Neural progenitor cell (in vitro differentiated cells): ENCODE measurements around the gene GCN1. TPM values are rescaled to one million over a fixed set of nuclear protein-coding genes. Genes with fewer than 3 reads are reported as not detected.

ENCODE experiments used
- DNase-seq: peaks from one replicate; pipeline ENCODE4 v3.0.0-alpha.2; 2016; ENCODE audit warnings: low spot score
- H2AFZ ChIP-seq: fragments of 200-600 bp; sonication (generic); replicated peaks from 2 replicates; pipeline ENCODE4 v1.6.1; 2016; ENCODE audit warnings: antibody characterized with exemption
- H3F3A ChIP-seq: fragments of 200-600 bp; sonication (generic); 2 replicates; pipeline ENCODE4 v1.6.1; 2016; ENCODE audit warnings: antibody characterized with exemption, low read depth
- H3K27ac ChIP-seq: fragments of 200-600 bp; sonication (generic); 2 replicates; pipeline ENCODE4 v1.5.1; 2016; ENCODE audit warnings: mild to moderate bottlenecking
- H3K27me3 ChIP-seq: fragments of 200-600 bp; sonication (generic); 2 replicates; pipeline ENCODE4 v1.6.1; 2016; ENCODE audit warnings: mild to moderate bottlenecking, moderate library complexity
- H3K36me3 ChIP-seq: fragments of 200-600 bp; sonication (generic); 2 replicates; pipeline ENCODE4 v1.5.1; 2016
- H3K4me1 ChIP-seq: fragments of 200-600 bp; sonication (generic); 2 replicates; pipeline ENCODE4 v1.6.1; 2016; ENCODE audit warnings: mixed run types
- H3K4me2 ChIP-seq: fragments of 200-600 bp; sonication (generic); 2 replicates; pipeline ENCODE4 v1.6.1; 2016
- H3K4me3 ChIP-seq: fragments of 200-600 bp; sonication (generic); 2 replicates; pipeline ENCODE4 v1.5.1; 2016
- H3K79me2 ChIP-seq: fragments of 200-600 bp; sonication (generic); 2 replicates; pipeline ENCODE4 v1.6.1; 2016; ENCODE audit warnings: low read depth
- H3K9ac ChIP-seq: fragments of 200-600 bp; sonication (generic); 2 replicates; pipeline ENCODE4 v1.6.1; 2016
- H3K9me3 ChIP-seq: fragments of 200-600 bp; sonication (generic); 2 replicates; pipeline ENCODE4 v1.5.1; 2016; ENCODE audit warnings: low read depth
- H4K20me1 ChIP-seq: fragments of 200-600 bp; sonication (generic); 2 replicates; pipeline ENCODE4 v1.6.1; 2016; ENCODE audit warnings: low read depth
- H3K27ac Mint-ChIP-seq: 3 replicates; pipeline ENCODE4 v1.8.0; 2021; ENCODE audit warnings: mixed read lengths
- H3K27me3 Mint-ChIP-seq: 2 replicates; pipeline ENCODE4 v1.8.0; 2022; ENCODE audit warnings: low read depth, mild to moderate bottlenecking, inconsistent platforms, moderate library complexity, mixed read lengths; ENCODE audit not compliant: insufficient read depth
- H3K36me3 Mint-ChIP-seq: 3 replicates; pipeline ENCODE4 v1.8.0; 2021; ENCODE audit warnings: mixed read lengths
- H3K4me1 Mint-ChIP-seq: 3 replicates; pipeline ENCODE4 v1.8.0; 2021; ENCODE audit warnings: mixed read lengths
- H3K4me3 Mint-ChIP-seq: 3 replicates; pipeline ENCODE4 v1.8.0; 2021; ENCODE audit warnings: mild to moderate bottlenecking, moderate library complexity, mixed read lengths
- H3K9me3 Mint-ChIP-seq: 3 replicates; pipeline ENCODE4 v1.8.0; 2020; ENCODE audit warnings: mixed read lengths
- CTCF ChIP-seq: fragments of 200-600 bp; sonication (generic); IDR thresholded peaks from 2 replicates; pipeline ENCODE4 v1.5.1; 2017; ENCODE audit warnings: antibody characterized with exemption, mild to moderate bottlenecking
- EZH2 ChIP-seq: fragments of 200-600 bp; sonication (generic); IDR thresholded peaks from 2 replicates; pipeline ENCODE4 v1.6.1; 2017; ENCODE audit warnings: antibody characterized with exemption, mild to moderate bottlenecking, moderate library complexity
- EZH2phosphoT487 ChIP-seq: fragments of 200-600 bp; sonication (generic); IDR thresholded peaks from 2 replicates; pipeline ENCODE4 v1.6.1; 2017; ENCODE audit warnings: antibody characterized with exemption
- total RNA-seq: library from RNA; depleted of rRNA; stranded (reverse); fragments of >200 nt; gene quantifications from 2 replicates; pipeline ENCODE4 v1.2.3, GENCODE V29; 2015; ENCODE audit warnings: low replicate concordance

GCN1 gene
- total RNA-seq, 1 donor from 2014 or later: 60.9 TPM

DNA sequence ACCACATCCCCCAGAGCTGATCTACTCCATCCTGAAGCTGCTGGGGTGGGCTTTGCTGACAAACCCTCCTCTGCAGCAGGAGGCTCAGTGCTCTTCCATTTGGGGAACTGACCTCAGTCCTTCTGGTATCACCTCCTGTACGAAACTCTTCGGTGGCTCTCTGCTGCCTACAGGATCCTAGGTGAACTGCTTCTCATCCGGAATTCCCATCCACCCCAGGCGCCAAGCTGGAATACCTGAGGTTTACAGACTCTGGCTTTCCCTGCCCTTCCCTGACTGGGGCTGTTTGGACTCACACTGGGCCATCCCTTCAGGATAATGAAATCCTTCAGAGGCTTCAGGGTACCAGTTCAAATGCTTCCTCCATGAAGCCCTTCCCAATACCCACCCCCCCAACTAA, 26.2 kb downstream of the GCN1 start:
- Mint-ChIP-seq H3K36me3 (peaks cover 12% of the 10 kb centered on the region), H3K4me3 (no peak overlapping the region), H3K27me3 (no peaks in the 10 kb centered on the region), H3K9me3 (no peaks in the 10 kb centered on the region), H3K4me1 (no peaks in the 10 kb centered on the region), H3K27ac (no peak overlapping the region)
- no peaks in the 10 kb centered on the region for H3K4me1 ChIP-seq
- no peaks in the 10 kb centered on the region for H4K20me1 ChIP-seq
- H3K27ac ChIP-seq: no peak overlapping the region
- no peaks in the 10 kb centered on the region for H3K9me3 ChIP-seq
- no peak for TF ChIP-seq EZH2
- TF ChIP-seq EZH2phosphoT487: no peak
- no peak for TF ChIP-seq CTCF
- H3K4me3 ChIP-seq: no peak overlapping the region
- H3F3A ChIP-seq: no peaks in the 10 kb centered on the region
- no peak for DNase-seq
- no peak overlapping the region for H3K4me2 ChIP-seq
- H3K79me2 ChIP-seq: no peaks in the 10 kb centered on the region
- no peak overlapping the region for H2AFZ ChIP-seq
- no peaks in the 10 kb centered on the region for H3K27me3 ChIP-seq
- H3K9ac ChIP-seq: no peak overlapping the region
- H3K36me3 ChIP-seq: no peaks in the 10 kb centered on the region

- Mint-ChIP-seq H3K4me1 (no peaks in the 10 kb centered on the region), H3K36me3 (peaks cover 9% of the 10 kb centered on the region), H3K27ac (no peak overlapping the region), H3K4me3 (no peak overlapping the region), H3K27me3 (no peaks in the 10 kb centered on the region), H3K9me3 (no peaks in the 10 kb centered on the region)
- H3K9ac ChIP-seq: no peak overlapping the region
- no peaks in the 10 kb centered on the region for H3F3A ChIP-seq
- H3K79me2 ChIP-seq: no peaks in the 10 kb centered on the region
- H3K4me3 ChIP-seq: no peak overlapping the region
- H2AFZ ChIP-seq: no peak overlapping the region
- no peaks in the 10 kb centered on the region for H3K27me3 ChIP-seq
- no peaks in the 10 kb centered on the region for H3K9me3 ChIP-seq
- H3K27ac ChIP-seq: no peak overlapping the region
- DNase-seq: no peak
- H3K36me3 ChIP-seq: no peaks in the 10 kb centered on the region
- no peaks in the 10 kb centered on the region for H4K20me1 ChIP-seq
- H3K4me1 ChIP-seq: no peaks in the 10 kb centered on the region
- TF ChIP-seq CTCF: no peak
- TF ChIP-seq EZH2: no peak
- no peak for TF ChIP-seq EZH2phosphoT487
- H3K4me2 ChIP-seq: no peak overlapping the region
Observed at GRCh38 chr12:120167529-120168095, 26.9 kb downstream of the GCN1 start.

DNA sequence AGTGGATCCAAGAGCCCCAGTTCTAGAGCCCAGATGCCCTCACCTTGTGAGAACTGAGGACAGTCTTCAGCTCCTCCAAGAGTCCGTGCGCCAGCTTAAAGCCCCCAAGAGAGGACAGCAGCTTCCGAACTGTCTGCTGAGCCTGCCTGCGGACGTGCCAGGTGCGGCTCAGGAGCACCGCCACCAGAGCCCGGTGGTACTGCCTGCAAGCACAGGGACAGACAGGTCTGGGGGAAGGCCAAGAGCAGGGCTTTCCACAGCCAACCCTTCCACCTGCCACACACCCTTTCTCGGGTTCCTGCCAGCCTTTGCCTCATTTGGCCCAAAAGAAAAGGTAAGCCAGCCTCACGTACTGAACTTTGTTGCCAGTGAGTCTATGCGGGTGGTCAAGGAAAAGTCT, 30.2 kb downstream of the GCN1 start:
- peaks cover 22% of the 10 kb centered on the region for H3K36me3 Mint-ChIP-seq
- no peaks in the 10 kb centered on the region for H3K4me1 Mint-ChIP-seq

More for the DNA sequence above, 30.2 kb downstream of the GCN1 start:
- Mint-ChIP-seq H3K9me3 (no peaks in the 10 kb centered on the region), H3K27ac (no peak overlapping the region), H3K4me3 (no peak overlapping the region), H3K27me3 (no peaks in the 10 kb centered on the region)
- no peaks in the 10 kb centered on the region for H3K9me3 ChIP-seq
- TF ChIP-seq EZH2phosphoT487: no peak
- no peak for TF ChIP-seq CTCF
- no peak for TF ChIP-seq EZH2
- no peaks in the 10 kb centered on the region for H3K79me2 ChIP-seq
- no peaks in the 10 kb centered on the region for H3F3A ChIP-seq
- no peak for DNase-seq
- H3K27ac ChIP-seq: no peak overlapping the region
- no peak overlapping the region for H3K4me3 ChIP-seq
- no peak overlapping the region for H2AFZ ChIP-seq
- no peak overlapping the region for H3K4me2 ChIP-seq
- H3K4me1 ChIP-seq: no peaks in the 10 kb centered on the region
- H3K27me3 ChIP-seq: no peaks in the 10 kb centered on the region
- no peaks in the 10 kb centered on the region for H4K20me1 ChIP-seq
- H3K36me3 ChIP-seq: no peaks in the 10 kb centered on the region
- no peak overlapping the region for H3K9ac ChIP-seq
